GM13977 (cell line): ENCODE results near the gene ANO2.

Experiments
- DNase-seq: peaks from one replicate; pipeline ENCODE4 v3.0.0; 2012; ENCODE audit warnings: low spot score
- CTCF ChIP-seq: IDR thresholded peaks from 2 replicates; pipeline ENCODE4 v1.5.1; 2012; ENCODE audit warnings: mild to moderate bottlenecking, control low read depth; ENCODE audit not compliant: insufficient read depth; ENCODE audit errors: extremely low read depth, missing control alignments
- in situ Hi-C: fragments of 300-500 bp; cut with MboI; formaldehyde crosslinking; loops from one replicate; pipeline ENCODE4 v1.12.0; 2022; ENCODE audit warnings: low sequenced_read_pairs, low pct_unique_long_range_greater_than_20kb, mixed read lengths, inconsistent platforms; ENCODE audit not compliant: unreplicated experiment

ANO2 gene

GRCh38 chr12:5965950-5966383 is 20.9 kb upstream of the ANO2 start:
- peak; percentile 70 for DNase-seq
- in situ Hi-C loops, result no loop called here

GRCh38 chr12:5964913-5965900 is 20.1 kb upstream of the ANO2 start:
- peak; percentile 7 for TF ChIP-seq CTCF
- in situ Hi-C loops, result no loop called here
- no peak for DNase-seq

More at GRCh38 chr12:5965950-5966383, 20.9 kb upstream of the ANO2 start:
- peak; percentile 82 for TF ChIP-seq CTCF

DNA sequence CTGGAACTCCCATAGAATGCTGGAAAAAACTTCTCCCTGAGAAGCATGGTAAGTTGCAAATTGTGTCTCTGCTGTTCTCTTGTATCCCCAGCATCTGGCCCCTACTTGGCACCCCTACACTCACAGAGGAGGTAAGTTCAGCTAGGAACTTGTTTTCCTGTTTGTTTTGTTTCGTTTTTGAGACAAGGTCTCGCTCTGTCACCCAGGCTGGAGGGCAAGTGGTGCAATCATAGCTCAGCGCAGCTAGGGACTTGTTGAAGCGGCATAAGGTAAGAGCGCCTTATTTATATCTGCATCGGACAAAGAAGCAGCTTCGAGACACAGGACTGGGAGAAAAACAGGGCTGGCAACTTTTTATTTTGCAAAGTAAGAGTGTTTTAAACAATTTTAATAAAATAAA is 18.5 kb upstream of the ANO2 start:
- in situ Hi-C loops, result no loop called here
- no peak for TF ChIP-seq CTCF
- no peak for DNase-seq

- DNase-seq, result no peak
- in situ Hi-C loops, result no loop called here
- TF ChIP-seq CTCF, result no peak
These were observed 15.7 kb upstream of the ANO2 start for GRCh38 chr12:5960783-5961182.

- in situ Hi-C loops, result no loop called here
- no peak for DNase-seq
- no peak for TF ChIP-seq CTCF
These were observed 11.9 kb upstream of the ANO2 start for GRCh38 chr12:5956987-5957386.

GRCh38 chr12:5954661-5955060 is 9.6 kb upstream of the ANO2 start:
- in situ Hi-C loops, result no loop called here
- DNase-seq, result no peak
- no peak for TF ChIP-seq CTCF
